ENCODE data around the gene TRIM32. TPM values are rescaled to one million over a fixed set of nuclear protein-coding genes. Genes with fewer than 3 reads are reported as not detected.

The TRIM32 gene
- total and polyA plus RNA-seq, 2 donors (not counting 1 experiment from before 2014, with no cell fraction given), result 3.6 to 14.1 TPM

- no peak overlapping the region for H3K4me2 ChIP-seq (replicated peaks; ENCODE audit: low read depth, low read length, poor library complexity, severe bottlenecking)
- no peak overlapping the region for H3K27ac ChIP-seq (ENCODE audit: low read length in 2 of 2)
- Mint-ChIP-seq H3K4me3 (no peak overlapping the region), H3K9me3 (ENCODE audit: insufficient read depth) (no peaks in the 10 kb centered on the region), H3K27me3 (no peaks in the 10 kb centered on the region), H3K4me1 (no peaks in the 10 kb centered on the region), H3K27ac (no peak overlapping the region)
- intact Hi-C loops (cut with micrococcal nuclease), result no loop called here
- DNase-seq (no peak), ATAC-seq (ENCODE audit: low read depth) (no peak)
- no peak overlapping the region for H3K9ac ChIP-seq (ENCODE audit: low read length)
- H2AFZ ChIP-seq (ENCODE audit: insufficient read depth, low read depth, low read length, poor library complexity, severe bottlenecking), result no peak overlapping the region
- no peaks in the 10 kb centered on the region for H3K4me1 ChIP-seq (ENCODE audit: control insufficient read depth in 2 of 2, insufficient read depth in 2 of 2, low read length in 2 of 2)
- TF ChIP-seq EZH2 (IDR thresholded peaks at IDR 0.05; ENCODE audit: borderline replicate concordance, insufficient read depth, low read depth, low read length, poor library complexity, severe bottlenecking) (no peak), CTCF (IDR thresholded peaks at IDR 0.05) (no peak)
- no peaks in the 10 kb centered on the region for H3K9me3 ChIP-seq (ENCODE audit: control extremely low read depth in 1 of 3, control insufficient read depth in 2 of 3, insufficient read depth in 1 of 3, low read length in 2 of 3)
- H3K4me3 ChIP-seq (ENCODE audit: control extremely low read depth in 1 of 5, extremely low read depth in 1 of 5, insufficient read depth in 1 of 5, low read depth in 2 of 5, low read length in 4 of 5), result no peak overlapping the region
- H3K36me3 ChIP-seq (replicated peaks in 1 of 2; ENCODE audit: control extremely low read depth in 1 of 2, control insufficient read depth in 1 of 2, extremely low read depth in 1 of 2, insufficient read depth in 2 of 2, low read length in 1 of 2), result no peaks in the 10 kb centered on the region
- H4K20me1 ChIP-seq (ENCODE audit: control insufficient read depth, insufficient read depth, low read length, poor library complexity, severe bottlenecking), result no peaks in the 10 kb centered on the region
- no peaks in the 10 kb centered on the region for H3K27me3 ChIP-seq (replicated peaks in 1 of 4; ENCODE audit: control extremely low read depth in 1 of 4, control insufficient read depth in 3 of 4, insufficient read depth in 4 of 4, low read length in 3 of 4)
- ChIA-PET CTCF (no interaction called here), POLR2A (no interaction called here)
- H3K79me2 ChIP-seq (ENCODE audit: control insufficient read depth, insufficient read depth, low read length), result no peaks in the 10 kb centered on the region
- WGBS (ENCODE audit: insufficient coverage), result 88% methylated on average over 2 of the region's 3 CpGs
Measured at GRCh38 chr9:116654059-116654355, 33.1 kb upstream of the TRIM32 start.

GRCh38 chr9:116656501-116656971 is 30.6 kb upstream of the TRIM32 start:
- DNase-seq (no peak), ATAC-seq (ENCODE audit: low read depth) (no peak)
- ChIA-PET POLR2A (no interaction called here), CTCF (no interaction called here)
- no peak overlapping the region for H3K9ac ChIP-seq (ENCODE audit: low read length)
- H2AFZ ChIP-seq (ENCODE audit: insufficient read depth, low read depth, low read length, poor library complexity, severe bottlenecking), result no peak overlapping the region
- no peaks in the 10 kb centered on the region for H3K36me3 ChIP-seq (replicated peaks in 1 of 2; ENCODE audit: control extremely low read depth in 1 of 2, control insufficient read depth in 1 of 2, extremely low read depth in 1 of 2, insufficient read depth in 2 of 2, low read length in 1 of 2)
- Mint-ChIP-seq H3K4me3 (no peak overlapping the region), H3K4me1 (no peaks in the 10 kb centered on the region), H3K27me3 (no peaks in the 10 kb centered on the region), H3K9me3 (ENCODE audit: insufficient read depth) (no peaks in the 10 kb centered on the region), H3K27ac (no peak overlapping the region)
- no peaks in the 10 kb centered on the region for H3K4me1 ChIP-seq (ENCODE audit: control insufficient read depth in 2 of 2, insufficient read depth in 2 of 2, low read length in 2 of 2)
- no peaks in the 10 kb centered on the region for H4K20me1 ChIP-seq (ENCODE audit: control insufficient read depth, insufficient read depth, low read length, poor library complexity, severe bottlenecking)
- no peaks in the 10 kb centered on the region for H3K9me3 ChIP-seq (ENCODE audit: control extremely low read depth in 1 of 3, control insufficient read depth in 2 of 3, insufficient read depth in 1 of 3, low read length in 2 of 3)
- H3K4me2 ChIP-seq (replicated peaks; ENCODE audit: low read depth, low read length, poor library complexity, severe bottlenecking), result no peak overlapping the region
- H3K4me3 ChIP-seq (ENCODE audit: control extremely low read depth in 1 of 5, extremely low read depth in 1 of 5, insufficient read depth in 1 of 5, low read depth in 2 of 5, low read length in 4 of 5), result no peak overlapping the region
- H3K79me2 ChIP-seq (ENCODE audit: control insufficient read depth, insufficient read depth, low read length), result no peaks in the 10 kb centered on the region
- TF ChIP-seq EZH2 (IDR thresholded peaks at IDR 0.05; ENCODE audit: borderline replicate concordance, insufficient read depth, low read depth, low read length, poor library complexity, severe bottlenecking) (no peak), CTCF (IDR thresholded peaks at IDR 0.05) (no peak)
- no peaks in the 10 kb centered on the region for H3K27me3 ChIP-seq (replicated peaks in 1 of 4; ENCODE audit: control extremely low read depth in 1 of 4, control insufficient read depth in 3 of 4, insufficient read depth in 4 of 4, low read length in 3 of 4)
- no peak overlapping the region for H3K27ac ChIP-seq (ENCODE audit: low read length in 2 of 2)
- intact Hi-C loops (cut with micrococcal nuclease), result no loop called here
- WGBS (ENCODE audit: insufficient coverage), result 98% methylated on average over 5 of the region's 5 CpGs
